ENCODE results near the gene ARMC7.
"Not testable (repeated sequence)": the region's sequence is repeated elsewhere in the genome, so short reads cannot be mapped to it uniquely, and the experiment has no call there.

ARMC7 gene

GRCh38 chr17:75109407-75110233 is at the start of gene ARMC7:
Gene ARMC7 (plus strand): TSS chr17:75109969. CDS start chr17:75110289, 320 bp downstream.
- peak; percentile 84 for DNase-seq (ENCODE audit: low read depth)

- no peak for DNase-seq (ENCODE audit: low read depth)
These were observed 49.2 kb upstream of the ARMC7 start for GRCh38 chr17:75060434-75061054.

- no peak for DNase-seq (ENCODE audit: low read depth)
These were observed 48.7 kb upstream of the ARMC7 start for GRCh38 chr17:75061055-75061438.

- no peak for DNase-seq (ENCODE audit: low read depth)
These were observed 48.2 kb upstream of the ARMC7 start for GRCh38 chr17:75061618-75062017.

- DNase-seq (ENCODE audit: low read depth), result no peak
These were observed 46.6 kb upstream of the ARMC7 start for GRCh38 chr17:75063201-75063600.

GRCh38 chr17:75063626-75064025 is 46.1 kb upstream of the ARMC7 start:
- no peak for DNase-seq (ENCODE audit: low read depth)

- no peak for DNase-seq (ENCODE audit: low read depth)
These were observed 45.7 kb upstream of the ARMC7 start for GRCh38 chr17:75064040-75064439.

- DNase-seq (ENCODE audit: low read depth), result no peak
These were observed 45.3 kb upstream of the ARMC7 start for GRCh38 chr17:75064460-75064859.

- no peak for DNase-seq (ENCODE audit: low read depth)
These were observed 44.8 kb upstream of the ARMC7 start for GRCh38 chr17:75064867-75065561.

- no peak for DNase-seq (ENCODE audit: low read depth)
These were observed 44.1 kb upstream of the ARMC7 start for GRCh38 chr17:75065562-75066151.

- no peak for DNase-seq (ENCODE audit: low read depth)
These were observed 41.9 kb upstream of the ARMC7 start for GRCh38 chr17:75067856-75068255.

GRCh38 chr17:75068750-75069149 is 41.0 kb upstream of the ARMC7 start:
- DNase-seq (ENCODE audit: low read depth), result no peak

- no peak for DNase-seq (ENCODE audit: low read depth)
These were observed 40.0 kb upstream of the ARMC7 start for GRCh38 chr17:75069783-75070182.

- not testable (repeated sequence) for DNase-seq (ENCODE audit: low read depth)
These were observed 38.1 kb upstream of the ARMC7 start for GRCh38 chr17:75071478-75072271.

- not testable (repeated sequence) for DNase-seq (ENCODE audit: low read depth)
These were observed 36.9 kb upstream of the ARMC7 start for GRCh38 chr17:75072909-75073308.

GRCh38 chr17:75073618-75074047 is 36.1 kb upstream of the ARMC7 start:
- no peak for DNase-seq (ENCODE audit: low read depth)

GRCh38 chr17:75074532-75074931 is 35.2 kb upstream of the ARMC7 start:
- DNase-seq (ENCODE audit: low read depth), result no peak

- DNase-seq (ENCODE audit: low read depth), result no peak
These were observed 34.0 kb upstream of the ARMC7 start for GRCh38 chr17:75075597-75076336.

- no peak for DNase-seq (ENCODE audit: low read depth)
These were observed 32.7 kb upstream of the ARMC7 start for GRCh38 chr17:75077072-75077495.

GRCh38 chr17:75077496-75078283 is 32.1 kb upstream of the ARMC7 start:
- no peak for DNase-seq (ENCODE audit: low read depth)

Measured in stimulated activated CD8-positive, alpha-beta memory T cell treated with anti-CD3 and anti-CD28 coated beads, Interleukin-15, amount 100 ng/mL, for 1 hour (primary cell).